T-cell (primary cell): ENCODE measurements around the gene STK40. TPM values are rescaled to one million over a fixed set of nuclear protein-coding genes. Genes with fewer than 3 reads are reported as not detected.
A peak's percentile ranks its signal among the peaks of the same experiment; 100 is the strongest.

Experiments used
- ATAC-seq, 4 experiments: fragments of 200-7000 bp in 3 of 4; fragments of 150-1000 bp in 1 of 4; cut with Tn5 transposase; replicated peaks in 1 of 4; 1 replicate in 3 of 4; 2 replicates in 1 of 4; pipeline ENCODE4 v1.10.0; 2021; ENCODE audit warnings: moderate library complexity in 3 of 4, mild to moderate bottlenecking in 2 of 4, moderate number of reproducible peaks in 1 of 4
- CTCF ChIA-PET, 2 donors: fragments of 300-600 bp; sonication (Branson Sonifier 250); formaldehyde crosslinking; loops; one replicate each; lab custom pipeline; 2022; ENCODE audit warnings: antibody characterized with exemption in 2 of 2; lab: Charles Lee
- POLR2A ChIA-PET, 2 donors: fragments of 300-600 bp; sonication (Branson Sonifier 250); formaldehyde crosslinking; loops; one replicate each; lab custom pipeline; 2022; ENCODE audit warnings: antibody characterized with exemption in 2 of 2; lab: Charles Lee
- DNase-seq, 35 experiments: peaks; one replicate each; pipeline versions ENCODE4 v3.0.0 to v3.0.0-alpha.2; 2013 to 2023
- H3K27ac ChIP-seq: one replicate; pipeline ENCODE4 v1.5.1; 2013; ENCODE audit warnings: low read length
- H3K27me3 ChIP-seq, 2 experiments: replicated peaks in 1 of 2; 1 replicate in 1 of 2; 2 replicates in 1 of 2; pipeline versions ENCODE4 v1.6.1 to v1.7.0; 2013; ENCODE audit warnings: low read length in 1 of 2, mixed read lengths in 1 of 2; ENCODE audit not compliant: control insufficient read depth in 2 of 2, insufficient read depth in 2 of 2; ENCODE audit errors: extremely low read depth in 1 of 2
- H3K36me3 ChIP-seq, 2 donors: 1 replicate in 1 of 2; 2 replicates in 1 of 2; pipeline versions ENCODE4 v1.6.1 to v1.7.0; 2013; ENCODE audit warnings: low read length in 1 of 2; ENCODE audit not compliant: control insufficient read depth in 2 of 2, insufficient read depth in 1 of 2; ENCODE audit errors: extremely low read depth in 1 of 2
- H3K4me1 ChIP-seq, 2 experiments: 1 replicate in 1 of 2; 2 replicates in 1 of 2; pipeline versions ENCODE4 v1.6.1 to v1.7.0; 2013; ENCODE audit warnings: low read length in 2 of 2, mixed read lengths in 1 of 2; ENCODE audit not compliant: insufficient read depth in 2 of 2, control insufficient read depth in 1 of 2; ENCODE audit errors: extremely low read depth in 1 of 2
- H3K4me3 ChIP-seq, 2 donors: 1 replicate in 1 of 2; 2 replicates in 1 of 2; pipeline versions ENCODE4 v1.5.1 to v1.7.0; 2013; ENCODE audit warnings: mild to moderate bottlenecking in 2 of 2, low read length in 1 of 2, moderate library complexity in 1 of 2; ENCODE audit not compliant: control insufficient read depth in 1 of 2; ENCODE audit errors: extremely low read depth in 1 of 2
- H3K9me3 ChIP-seq: 2 replicates; pipeline ENCODE4 v1.7.0; 2013
- H3K27ac Mint-ChIP-seq, 2 donors: one replicate each; pipeline ENCODE4 v1.8.0; 2020 to 2021; ENCODE audit warnings: mild to moderate bottlenecking in 2 of 2, mixed read lengths in 2 of 2
- H3K27me3 Mint-ChIP-seq, 2 donors: one replicate each; pipeline ENCODE4 v1.8.0; 2021 to 2022; ENCODE audit warnings: mixed read lengths in 2 of 2
- H3K36me3 Mint-ChIP-seq: one replicate; pipeline ENCODE4 v1.8.0; 2021; ENCODE audit warnings: mixed read lengths
- H3K4me1 Mint-ChIP-seq, 3 donors: one replicate each; pipeline ENCODE4 v1.8.0; 2020 to 2022; ENCODE audit warnings: mixed read lengths in 3 of 3, mild to moderate bottlenecking in 1 of 3
- H3K4me3 Mint-ChIP-seq, 3 donors: one replicate each; pipeline ENCODE4 v1.8.0; 2020 to 2022; ENCODE audit warnings: mild to moderate bottlenecking in 3 of 3, mixed read lengths in 3 of 3, moderate library complexity in 3 of 3
- H3K9me3 Mint-ChIP-seq, 3 donors: one replicate each; pipeline ENCODE4 v1.8.0; 2020 to 2022; ENCODE audit warnings: mixed read lengths in 3 of 3
- WGBS: methylation state at CpG from one replicate; pipeline ENCODE4 v1.1.5; 2013; ENCODE audit warnings: missing lambda C conversion rate; ENCODE audit not compliant: insufficient coverage; 5-methylcytosine and 5-hydroxymethylcytosine counted together
- total RNA-seq, 35 experiments: library from RNA in 6 of 35; stranded (reverse) in 6 of 35; fragments of 120-200 nt in 1 of 35; gene quantifications; one replicate each; pipeline versions ENCODE4 v1.2.1 to v1.2.4 and lab custom pipeline; 2013 to 2026

Gene STK40
- total RNA-seq, 5 donors from 2014 or later (not counting 1 experiment from before 2014, with no cell fraction given): 29.6 to 71.1 (median 56.7) TPM

GRCh38 chr1:36323636-36324352, 61.9 kb downstream of the STK40 start, which contains the start of gene EVA1B:
Gene EVA1B, minus strand, starts transcription at chr1:36323645. Its CDS starts 608 bp downstream, at chr1:36323037.
- Histone ChIP-seq H3K27ac (no peak within 1 kb of the TSS), H3K36me3 (no peaks in the 10 kb centered on the region), H3K4me3 (peak within 1 kb of the TSS; percentile 59 to 73), H3K4me1 (peaks cover 7 to 35% of the 10 kb centered on the region in 2 experiments), H3K9me3 (no peaks in the 10 kb centered on the region), H3K27me3 (peaks cover 0 to 26% of the 10 kb centered on the region in 2 experiments)
- Mint-ChIP-seq H3K4me3 (peak within 1 kb of the TSS; percentile 73 to 80 (median 76)), H3K9me3 (no peaks in the 10 kb centered on the region), H3K27me3 (peaks cover 0 to 2% of the 10 kb centered on the region in 2 donors), H3K27ac (peak within 1 kb of the TSS; percentile 23 to 58), H3K4me1 (peaks cover 20 to 28% (median 25%) of the 10 kb centered on the region in 3 donors), H3K36me3 (no peaks in the 10 kb centered on the region)
- ATAC-seq (peak; percentile 34 to 56 (median 44)), DNase-seq (peak in 11 of 35 experiments; percentile 20 to 54 (median 27))
- CTCF ChIA-PET: interaction anchor here in 1 of 2 donors (1.0 kb wide), 1 partner anchor 38 kb away, joined by 3 read pairs; no protein-coding TSS in a partner anchor
- POLR2A ChIA-PET: interaction anchor here (0.7 to 1.0 kb wide), 3 partner anchors 15 to 17 kb away, joined by 3 to 4 read pairs (median 3); no protein-coding TSS in a partner anchor
- WGBS: 4% methylated on average over 17 of the region's 36 CpGs

- Mint-ChIP-seq H3K4me3 (peak overlapping the region; percentile 67 to 80 (median 73)), H3K27me3 (peaks cover 0 to 2% of the 10 kb centered on the region in 2 donors), H3K27ac (peak overlapping the region in 1 of 2 donors; percentile 58), H3K9me3 (no peaks in the 10 kb centered on the region), H3K36me3 (no peaks in the 10 kb centered on the region), H3K4me1 (peaks cover 20 to 28% (median 25%) of the 10 kb centered on the region in 3 donors)
- DNase-seq (peak in 16 of 35 experiments; percentile 15 to 48 (median 29)), ATAC-seq (peak; percentile 49 to 54 (median 51))
- Histone ChIP-seq H3K36me3 (no peaks in the 10 kb centered on the region), H3K27ac (no peak overlapping the region), H3K27me3 (peaks cover 0 to 19% of the 10 kb centered on the region in 2 experiments), H3K4me3 (peak overlapping the region; percentile 59 to 66), H3K4me1 (peaks cover 7 to 35% of the 10 kb centered on the region in 2 experiments), H3K9me3 (no peaks in the 10 kb centered on the region)
- CTCF ChIA-PET: interaction anchor here in 1 of 2 donors (1.0 kb wide), 1 partner anchor 37 kb away, joined by 3 read pairs; no protein-coding TSS in a partner anchor
- WGBS: 5% methylated on average over 71 of the region's 83 CpGs
- POLR2A ChIA-PET: interaction anchor here in 1 of 2 donors (0.7 to 1.0 kb wide), 2 partner anchors 14 to 16 kb away, joined by 3 to 4 read pairs; no protein-coding TSS in a partner anchor
These were observed 62.7 kb downstream of the STK40 start for GRCh38 chr1:36322786-36323635.

- ATAC-seq: no peak
- H3K27me3 Mint-ChIP-seq: no peaks in the 10 kb centered on the region
- ChIA-PET POLR2A (no interaction called here), CTCF (interaction anchor here (1.0 kb wide), 2 partner anchors 11 to 37 kb away, joined by 3 to 4 read pairs; no protein-coding TSS in a partner anchor)
- H3K9me3 Mint-ChIP-seq: no peaks in the 10 kb centered on the region
- H3K36me3 ChIP-seq: no peaks in the 10 kb centered on the region
- H3K27ac ChIP-seq: no peak overlapping the region
- no peak for DNase-seq
- H3K4me3 Mint-ChIP-seq: peak overlapping the region; percentile 71 to 84 (median 73)
- H3K36me3 Mint-ChIP-seq: no peaks in the 10 kb centered on the region
- H3K27ac Mint-ChIP-seq: peak overlapping the region in 1 of 2 donors; percentile 69
- H3K4me3 ChIP-seq: no peak overlapping the region
- 70% methylated on average over 66 of the region's 67 CpGs for WGBS
- H3K9me3 ChIP-seq: no peaks in the 10 kb centered on the region
- H3K4me1 ChIP-seq: peaks cover 7 to 35% of the 10 kb centered on the region in 2 experiments
- H3K4me1 Mint-ChIP-seq: peaks cover 20 to 28% (median 25%) of the 10 kb centered on the region in 3 donors
- H3K27me3 ChIP-seq: peaks cover 0 to 13% of the 10 kb centered on the region in 2 experiments
These were observed 63.5 kb downstream of the STK40 start for GRCh38 chr1:36322041-36322785.

- peak overlapping the region in 1 of 2 donors; percentile 69 for H3K27ac Mint-ChIP-seq
- Histone ChIP-seq H3K36me3 (no peaks in the 10 kb centered on the region), H3K9me3 (no peaks in the 10 kb centered on the region), H3K4me3 (peak overlapping the region; percentile 39 to 60), H3K27me3 (peaks cover 0 to 10% of the 10 kb centered on the region in 2 experiments), H3K4me1 (peaks cover 7 to 35% of the 10 kb centered on the region in 2 experiments), H3K27ac (no peak overlapping the region)
- peak overlapping the region; percentile 67 to 84 (median 74) for H3K4me3 Mint-ChIP-seq
- ChIA-PET POLR2A (no interaction called here), CTCF (interaction anchor here (0.6 to 1.0 kb wide), 3 partner anchors 11 to 56 kb away, joined by 3 to 6 read pairs (median 4); no protein-coding TSS in a partner anchor)
- WGBS: 48% methylated on average over 59 of the region's 59 CpGs
- peak in 9 of 35 experiments; percentile 14 to 53 (median 29) for DNase-seq
- peak; percentile 21 to 56 (median 41) for ATAC-seq
- H3K27me3 Mint-ChIP-seq: no peaks in the 10 kb centered on the region
- no peaks in the 10 kb centered on the region for H3K36me3 Mint-ChIP-seq
- H3K4me1 Mint-ChIP-seq: peaks cover 20 to 25% (median 25%) of the 10 kb centered on the region in 3 donors
- no peaks in the 10 kb centered on the region for H3K9me3 Mint-ChIP-seq
These were observed 64.4 kb downstream of the STK40 start for GRCh38 chr1:36321119-36321951.

GRCh38 chr1:36320767-36321118, 65.0 kb downstream of the STK40 start:
- no peaks in the 10 kb centered on the region for H3K9me3 Mint-ChIP-seq
- Histone ChIP-seq H3K9me3 (no peaks in the 10 kb centered on the region), H3K4me1 (peaks cover 7 to 35% of the 10 kb centered on the region in 2 experiments), H3K27ac (no peak overlapping the region), H3K27me3 (peaks cover 0 to 6% of the 10 kb centered on the region in 2 experiments), H3K36me3 (no peaks in the 10 kb centered on the region), H3K4me3 (peak overlapping the region; percentile 39 to 60)
- peak in 1 of 4 experiments; percentile 4 for ATAC-seq
- DNase-seq: no peak
- WGBS: 5% methylated on average over 16 of the region's 23 CpGs
- H3K36me3 Mint-ChIP-seq: no peaks in the 10 kb centered on the region
- ChIA-PET CTCF (interaction anchor here in 1 of 2 donors (0.6 kb wide), 1 partner anchor 56 kb away, joined by 6 read pairs; no protein-coding TSS in a partner anchor), POLR2A (no interaction called here)
- H3K27me3 Mint-ChIP-seq: no peaks in the 10 kb centered on the region
- peak overlapping the region; percentile 37 to 56 for H3K27ac Mint-ChIP-seq
- peaks cover 20 to 25% (median 25%) of the 10 kb centered on the region in 3 donors for H3K4me1 Mint-ChIP-seq
- H3K4me3 Mint-ChIP-seq: peak overlapping the region; percentile 67 to 84 (median 74)
